ENCODE data around the gene MAP2K5.

GRCh38 chr15:67632261-67632660 is 89.8 kb downstream of the MAP2K5 start:
- TF ChIP-seq CTCF (IDR thresholded peaks at IDR 0.05) (no peak), POLR2A (IDR thresholded peaks at IDR 0.05) (no peak)
